ENCODE data around the gene LPCAT2.

The LPCAT2 gene

DNA sequence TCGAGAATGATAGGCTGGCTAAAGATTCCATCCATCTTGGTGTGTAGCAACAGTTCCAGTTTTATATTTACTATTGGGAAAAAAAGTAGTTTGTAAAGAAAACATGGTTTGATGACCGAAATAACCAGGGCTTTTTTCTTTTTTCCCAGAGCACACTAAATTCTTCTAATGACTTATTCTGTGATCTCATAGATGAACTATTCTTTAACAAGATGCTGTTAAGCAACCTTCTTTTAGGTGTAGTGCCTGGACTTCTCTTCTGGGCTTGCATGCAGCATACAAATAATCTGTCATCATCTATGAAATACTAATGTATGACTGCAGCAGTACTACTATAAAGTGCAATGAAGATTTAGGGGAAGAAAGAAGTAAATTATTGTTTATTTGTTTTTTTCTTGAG, 46.6 kb downstream of the LPCAT2 start:
- DNase-seq (ENCODE audit: low read depth): no peak

- DNase-seq (ENCODE audit: low read depth): no peak
Observed at GRCh38 chr16:55557186-55557585, 48.3 kb downstream of the LPCAT2 start.

DNA sequence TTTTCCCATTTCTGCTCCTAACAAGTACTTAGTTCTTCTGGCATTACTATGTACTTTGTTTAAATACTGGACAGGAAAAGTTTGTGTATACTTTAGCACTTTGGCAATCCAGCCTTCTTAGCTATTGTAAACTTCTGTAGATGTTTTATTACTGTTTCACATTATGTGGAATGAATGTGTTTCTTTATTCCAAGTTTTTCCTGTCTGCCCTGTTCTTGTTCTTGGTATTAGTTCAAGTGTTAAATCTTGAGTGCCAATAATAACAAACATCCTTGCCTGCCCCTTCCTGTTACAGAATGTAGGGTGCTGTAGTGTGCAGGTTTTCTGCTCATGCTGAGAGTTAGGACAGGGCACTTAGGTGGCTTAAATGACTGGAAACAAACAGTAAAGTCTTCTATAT, 50.4 kb downstream of the LPCAT2 start:
- no peak for DNase-seq (ENCODE audit: low read depth)

DNA sequence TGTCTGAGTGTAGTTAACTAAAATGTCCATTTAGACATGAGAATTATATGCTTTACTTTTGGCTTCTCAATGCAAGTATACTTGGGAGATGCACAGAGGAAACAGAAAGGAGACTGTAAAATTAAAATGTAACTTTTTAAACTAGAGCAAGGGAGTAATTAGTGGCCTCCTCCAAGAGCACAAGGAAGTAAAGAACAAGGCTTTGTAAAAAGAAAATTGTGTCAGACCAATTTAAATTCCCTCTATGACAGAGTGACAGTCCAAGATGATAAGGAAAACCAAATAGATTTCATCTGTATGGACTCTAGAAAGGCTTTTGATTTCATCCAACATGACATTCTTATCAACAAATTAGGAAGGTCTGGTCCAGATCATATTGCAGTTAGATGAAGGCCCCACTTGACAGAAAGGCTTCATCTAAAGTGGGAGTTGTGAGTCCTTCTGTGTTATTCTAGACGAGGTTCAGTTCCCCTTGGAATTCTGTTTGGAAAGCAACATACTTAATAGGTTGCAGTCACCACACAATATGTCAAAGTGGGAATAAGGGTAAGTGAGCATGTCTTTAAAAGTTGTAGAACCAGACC, 51.2 kb downstream of the LPCAT2 start:
- no peak for DNase-seq (ENCODE audit: low read depth)

GRCh38 chr16:55561319-55561848, 52.5 kb downstream of the LPCAT2 start:
- DNase-seq (ENCODE audit: low read depth): no peak

GRCh38 chr16:55562936-55563335, 54.1 kb downstream of the LPCAT2 start:
- DNase-seq (ENCODE audit: low read depth): no peak

DNA sequence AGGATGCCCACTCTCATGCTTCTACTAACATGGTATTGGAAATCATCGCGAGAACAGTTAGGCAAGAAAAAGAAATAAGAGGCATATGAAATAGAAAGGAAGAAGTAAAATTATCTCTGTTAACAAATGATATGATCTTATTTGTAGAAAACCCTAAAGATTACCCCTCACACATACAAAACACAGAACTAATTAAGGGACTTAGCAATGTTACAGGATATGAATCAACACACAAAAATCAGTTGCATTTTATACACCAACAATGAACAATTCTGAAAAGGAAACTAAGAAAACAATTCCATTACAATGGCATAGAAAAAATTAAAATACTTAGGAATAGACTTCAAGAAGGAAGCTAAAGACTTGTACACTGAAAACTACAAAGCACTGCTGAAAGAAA, 54.9 kb downstream of the LPCAT2 start:
- no peak for DNase-seq (ENCODE audit: low read depth)

- DNase-seq (ENCODE audit: low read depth): no peak
Observed at GRCh38 chr16:55565086-55565485, 56.2 kb downstream of the LPCAT2 start.

GRCh38 chr16:55566432-55567175, 57.7 kb downstream of the LPCAT2 start, which contains the start of gene CAPNS2:
CAPNS2 (plus strand) TSS chr16:55566684; CDS start chr16:55566757, 73 bp downstream.
- no peak for DNase-seq (ENCODE audit: low read depth)

GRCh38 chr16:55567382-55567781, 58.5 kb downstream of the LPCAT2 start:
- DNase-seq (ENCODE audit: low read depth): no peak

DNA sequence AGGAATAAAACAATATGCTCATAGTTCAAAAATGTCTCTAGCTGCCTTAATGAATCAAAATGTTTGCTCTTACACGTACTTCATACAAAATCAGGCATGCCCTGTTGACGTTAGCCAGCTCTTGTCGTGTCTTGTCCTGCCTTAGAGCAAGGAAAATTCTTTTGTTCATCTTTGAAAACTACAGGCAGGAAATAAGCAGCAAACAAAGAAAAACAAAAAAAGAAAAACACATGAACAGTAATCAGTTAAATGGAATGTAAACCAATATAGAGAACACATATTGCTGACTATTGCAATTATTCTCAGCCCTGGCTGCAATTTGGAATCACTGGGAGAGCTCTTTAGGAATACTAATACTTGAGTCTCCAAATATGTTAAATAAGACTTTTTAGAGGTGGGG, 59.3 kb downstream of the LPCAT2 start:
- no peak for DNase-seq (ENCODE audit: low read depth)

GRCh38 chr16:55569025-55569424, 60.2 kb downstream of the LPCAT2 start:
- DNase-seq (ENCODE audit: low read depth): no peak

- DNase-seq (ENCODE audit: low read depth): no peak
Observed at GRCh38 chr16:55570159-55570558, 61.3 kb downstream of the LPCAT2 start.

- no peak for DNase-seq (ENCODE audit: low read depth)
Observed at GRCh38 chr16:55571191-55571897, 62.5 kb downstream of the LPCAT2 start.

DNA sequence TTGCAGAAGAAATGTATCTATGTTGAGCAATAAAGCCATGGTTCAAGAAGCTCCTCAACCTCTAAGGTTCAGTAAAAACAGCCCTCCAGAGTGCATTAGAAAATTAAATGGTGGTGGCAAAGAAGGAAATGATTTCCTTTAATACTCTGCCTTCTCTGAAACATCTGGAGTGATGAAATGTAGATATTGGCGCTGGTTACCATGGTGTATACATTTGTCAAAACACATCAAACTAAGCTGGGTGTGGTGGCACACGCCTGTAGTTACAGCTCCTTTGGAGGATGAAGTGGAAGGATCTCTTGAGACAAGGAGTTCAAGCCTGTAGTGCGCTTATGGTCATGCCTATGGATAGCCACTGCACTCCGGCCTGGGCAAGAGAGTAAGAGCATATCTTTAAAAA, 63.6 kb downstream of the LPCAT2 start:
- no peak for DNase-seq (ENCODE audit: low read depth)

- no peak for DNase-seq (ENCODE audit: low read depth)
Observed at GRCh38 chr16:55574811-55575210, 65.9 kb downstream of the LPCAT2 start.

DNA sequence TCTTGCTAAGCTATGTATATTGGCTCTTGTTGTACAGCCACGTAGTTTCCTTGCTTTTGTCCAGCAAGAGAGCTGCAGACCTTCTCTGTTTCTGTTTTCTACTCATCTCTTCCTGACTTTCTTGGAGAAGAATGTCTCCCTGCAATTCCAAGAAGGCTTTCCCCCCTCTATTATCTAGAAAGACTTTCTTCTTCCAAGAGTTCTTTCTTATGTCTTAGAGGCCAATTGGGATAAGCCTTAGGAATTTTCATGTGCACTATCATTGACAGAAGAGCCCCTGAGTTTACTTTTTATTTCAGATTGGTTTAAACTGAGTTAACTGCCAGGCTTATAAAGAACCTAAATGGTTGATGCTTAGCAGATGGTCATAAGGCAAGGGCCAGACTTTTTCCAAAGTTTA, 66.6 kb downstream of the LPCAT2 start:
- no peak for DNase-seq (ENCODE audit: low read depth)

DNA sequence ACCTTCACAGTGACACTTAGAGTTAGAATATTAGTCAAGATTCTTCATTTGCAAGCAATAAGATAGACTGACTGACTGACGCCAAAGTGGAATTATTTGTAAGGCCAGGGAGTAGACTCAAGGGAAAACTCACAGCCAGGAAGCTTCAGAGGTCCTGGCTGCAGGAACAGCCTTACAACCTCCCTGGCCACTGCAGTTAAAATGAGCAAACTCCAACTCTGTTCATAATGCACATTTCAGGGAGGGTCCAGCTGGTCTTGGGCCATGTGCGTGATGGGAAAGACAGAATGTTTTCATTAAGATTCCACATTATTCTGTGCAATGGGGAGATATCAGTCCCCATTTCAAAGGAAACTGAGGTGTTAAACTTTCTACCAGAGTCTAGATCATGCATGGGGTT, 67.5 kb downstream of the LPCAT2 start:
- no peak for DNase-seq (ENCODE audit: low read depth)

- DNase-seq (ENCODE audit: low read depth): no peak
Observed at GRCh38 chr16:55577887-55578286, 69.0 kb downstream of the LPCAT2 start.

- DNase-seq (ENCODE audit: low read depth): no peak
Observed at GRCh38 chr16:55585631-55586030, 76.8 kb downstream of the LPCAT2 start.

- no peak for DNase-seq (ENCODE audit: low read depth)
Observed at GRCh38 chr16:55588799-55589198, 79.9 kb downstream of the LPCAT2 start.

GRCh38 chr16:55592306-55592705, 83.4 kb downstream of the LPCAT2 start:
- DNase-seq (ENCODE audit: low read depth): no peak

DNA sequence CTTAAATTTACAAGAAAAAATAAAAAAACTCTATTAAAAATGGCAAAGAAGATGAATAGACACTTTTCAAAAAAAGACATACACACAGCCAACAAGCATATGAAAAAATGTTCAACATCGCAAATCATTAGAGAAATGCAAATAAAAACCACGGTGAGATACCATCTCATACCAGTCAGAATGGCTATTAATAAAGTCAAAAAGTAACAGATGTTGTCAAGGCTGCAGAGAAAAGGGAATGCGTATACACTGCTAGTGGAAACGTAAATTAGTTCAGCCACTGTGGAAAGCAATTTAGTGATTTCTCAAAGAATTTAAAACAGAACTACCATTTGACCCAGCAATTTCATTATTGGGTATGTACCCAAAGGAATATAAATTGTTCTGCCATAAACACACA, 89.1 kb downstream of the LPCAT2 start:
- DNase-seq (ENCODE audit: low read depth): no peak

Measured in stimulated activated CD8-positive, alpha-beta memory T cell treated with anti-CD3 and anti-CD28 coated beads, Interleukin-12 subunit alpha, Interleukin-12 subunit beta, amount 100 ng/mL, for 4 hours (primary cell).